ENCODE measurements around the gene AP2S1. TPM values are rescaled to one million over a fixed set of nuclear protein-coding genes. Genes with fewer than 3 reads are reported as not detected.
A peak's percentile ranks its signal among the peaks of the same experiment; 100 is the strongest.
"Not testable (repeated sequence)": the region's sequence is repeated elsewhere in the genome, so short reads cannot be mapped to it uniquely, and the experiment has no call there.

Gene AP2S1
- total RNA-seq, 1 donor from 2014 or later = 229 TPM

- H3K27ac Mint-ChIP-seq (ENCODE audit: unreplicated experiment) = peak overlapping the region; percentile 39
These were observed 34.8 kb upstream of the AP2S1 start for GRCh38 chr19:46885411-46885810.

GRCh38 chr19:46882751-46883150 lies 32.1 kb upstream of the AP2S1 start:
- peaks cover 64% of the 10 kb centered on the region for H3K4me1 Mint-ChIP-seq (ENCODE audit: unreplicated experiment)
- not testable (repeated sequence) for DNase-seq (ENCODE audit: extremely low spot score, unreplicated experiment); H3K36me3 Mint-ChIP-seq (ENCODE audit: unreplicated experiment); H3K4me3 Mint-ChIP-seq (ENCODE audit: unreplicated experiment); H3K9me3 Mint-ChIP-seq (ENCODE audit: unreplicated experiment); H3K27me3 Mint-ChIP-seq (ENCODE audit: unreplicated experiment)
- H3K27ac Mint-ChIP-seq (ENCODE audit: unreplicated experiment) = peak overlapping the region; percentile 63

More at GRCh38 chr19:46885411-46885810, 34.8 kb upstream of the AP2S1 start:
- Mint-ChIP-seq H3K36me3 (ENCODE audit: unreplicated experiment) (peaks cover 6% of the 10 kb centered on the region), H3K27me3 (ENCODE audit: unreplicated experiment) (no peaks in the 10 kb centered on the region), H3K4me3 (ENCODE audit: unreplicated experiment) (no peak overlapping the region), H3K4me1 (ENCODE audit: unreplicated experiment) (peaks cover 55% of the 10 kb centered on the region), H3K9me3 (ENCODE audit: unreplicated experiment) (no peaks in the 10 kb centered on the region)
- no peak for TF ChIP-seq CTCF (IDR thresholded peaks at IDR 0.05)
- no peak for DNase-seq (ENCODE audit: extremely low spot score, unreplicated experiment)

GRCh38 chr19:46882034-46882433 lies 31.4 kb upstream of the AP2S1 start:
- Mint-ChIP-seq H3K27ac (ENCODE audit: unreplicated experiment) (no peak overlapping the region), H3K4me3 (ENCODE audit: unreplicated experiment) (no peak overlapping the region), H3K4me1 (ENCODE audit: unreplicated experiment) (peaks cover 59% of the 10 kb centered on the region), H3K27me3 (ENCODE audit: unreplicated experiment) (no peaks in the 10 kb centered on the region), H3K36me3 (ENCODE audit: unreplicated experiment) (peaks cover 4% of the 10 kb centered on the region), H3K9me3 (ENCODE audit: unreplicated experiment) (no peaks in the 10 kb centered on the region)
- no peak for DNase-seq (ENCODE audit: extremely low spot score, unreplicated experiment)
- no peak for TF ChIP-seq CTCF (IDR thresholded peaks at IDR 0.05)

GRCh38 chr19:46881092-46881491 lies 30.4 kb upstream of the AP2S1 start:
- TF ChIP-seq CTCF (IDR thresholded peaks at IDR 0.05) = no peak
- H3K4me1 Mint-ChIP-seq (ENCODE audit: unreplicated experiment) = peaks cover 50% of the 10 kb centered on the region
- H3K27ac Mint-ChIP-seq (ENCODE audit: unreplicated experiment) = no peak overlapping the region
- peaks cover 4% of the 10 kb centered on the region for H3K36me3 Mint-ChIP-seq (ENCODE audit: unreplicated experiment)
- no peaks in the 10 kb centered on the region for H3K9me3 Mint-ChIP-seq (ENCODE audit: unreplicated experiment)
- H3K4me3 Mint-ChIP-seq (ENCODE audit: unreplicated experiment) = no peak overlapping the region
- DNase-seq (ENCODE audit: extremely low spot score, unreplicated experiment) = no peak
- H3K27me3 Mint-ChIP-seq (ENCODE audit: unreplicated experiment) = no peaks in the 10 kb centered on the region

- no peak for TF ChIP-seq CTCF (IDR thresholded peaks at IDR 0.05)
- no peak for DNase-seq (ENCODE audit: extremely low spot score, unreplicated experiment)
- H3K27me3 Mint-ChIP-seq (ENCODE audit: unreplicated experiment) = no peaks in the 10 kb centered on the region
- no peak overlapping the region for H3K4me3 Mint-ChIP-seq (ENCODE audit: unreplicated experiment)
- no peaks in the 10 kb centered on the region for H3K9me3 Mint-ChIP-seq (ENCODE audit: unreplicated experiment)
- peaks cover 5% of the 10 kb centered on the region for H3K36me3 Mint-ChIP-seq (ENCODE audit: unreplicated experiment)
- peak overlapping the region; percentile 66 for H3K27ac Mint-ChIP-seq (ENCODE audit: unreplicated experiment)
- peaks cover 49% of the 10 kb centered on the region for H3K4me1 Mint-ChIP-seq (ENCODE audit: unreplicated experiment)
These were observed 29.8 kb upstream of the AP2S1 start for GRCh38 chr19:46880431-46880830.
